Measurements from ENCODE around the gene ODAD2.
"Not testable (repeated sequence)": the region's sequence is repeated elsewhere in the genome, so short reads cannot be mapped to it uniquely, and the experiment has no call there.

- TF ChIP-seq POLR2AphosphoS5 (IDR thresholded peaks at IDR 0.05; ENCODE audit: borderline replicate concordance, low read depth, low read length); EZH2 (IDR thresholded peaks at IDR 0.05): not testable (repeated sequence)
Observed at GRCh38 chr10:27970795-27971194, 28.1 kb downstream of the ODAD2 start.
